T-helper 17 cell (primary cell): Measurements from ENCODE around the gene ARHGAP28. TPM values are rescaled to one million over a fixed set of nuclear protein-coding genes. Genes with fewer than 3 reads are reported as not detected.

Experiments used
- ATAC-seq: fragments of 150-1000 bp; cut with Tn5 transposase; 2 replicates; pipeline ENCODE4 v1.10.0; 2021; ENCODE audit warnings: mild to moderate bottlenecking, moderate library complexity
- DNase-seq, 3 donors: peaks; one replicate each; pipeline versions ENCODE4 v3.0.0 to v3.0.0-alpha.2; 2020 to 2021
- H3K9me3 ChIP-seq: one replicate; pipeline ENCODE4 v1.7.0; 2013; ENCODE audit warnings: low read length, mild to moderate bottlenecking; ENCODE audit not compliant: control insufficient read depth, poor library complexity, severe bottlenecking
- H3K27ac Mint-ChIP-seq: one replicate; pipeline ENCODE4 v1.8.0; 2022; ENCODE audit warnings: mild to moderate bottlenecking, moderate library complexity, mixed read lengths
- H3K27me3 Mint-ChIP-seq: one replicate; pipeline ENCODE4 v1.8.0; 2022; ENCODE audit warnings: mixed read lengths
- H3K36me3 Mint-ChIP-seq: one replicate; pipeline ENCODE4 v1.8.0; 2022; ENCODE audit warnings: low read depth, mixed read lengths
- H3K4me1 Mint-ChIP-seq: one replicate; pipeline ENCODE4 v1.8.0; 2022; ENCODE audit warnings: mild to moderate bottlenecking, mixed read lengths
- H3K4me3 Mint-ChIP-seq: one replicate; pipeline ENCODE4 v1.8.0; 2022; ENCODE audit warnings: mild to moderate bottlenecking, moderate library complexity, mixed read lengths
- total RNA-seq, 4 donors: library from RNA in 2 of 4; stranded (reverse) in 2 of 4; gene quantifications; one replicate each; pipeline ENCODE4 v1.2.3 and lab custom pipeline; 2022 to 2026

Gene ARHGAP28
- total RNA-seq, 2 donors from 2014 or later: not detected

- H3K9me3 ChIP-seq: no peaks in the 10 kb centered on the region
- H3K4me3 Mint-ChIP-seq: no peak overlapping the region
- no peaks in the 10 kb centered on the region for H3K27me3 Mint-ChIP-seq
- no peaks in the 10 kb centered on the region for H3K4me1 Mint-ChIP-seq
- no peaks in the 10 kb centered on the region for H3K36me3 Mint-ChIP-seq
- DNase-seq (no peak), ATAC-seq (no peak)
- no peak overlapping the region for H3K27ac Mint-ChIP-seq
Observed at GRCh38 chr18:6963452-6964097, 234.1 kb downstream of the ARHGAP28 start.
